Stomach (tissue), 9 donors: ENCODE data around the gene CDCA3. TPM values are rescaled to one million over a fixed set of nuclear protein-coding genes. Genes with fewer than 3 reads are reported as not detected.

Experiments used
- DNase-seq, 2 donors: peaks; one replicate each; pipeline versions ENCODE4 v3.0.0 to v3.0.0-alpha.2; 2013 to 2019
- H3K27ac ChIP-seq, 5 donors: fragments of 200-600 bp in 4 of 5; sonication (generic) in 4 of 5; one replicate each; pipeline ENCODE4 v1.5.1; 2013 to 2019; ENCODE audit warnings: mild to moderate bottlenecking in 1 of 5, moderate library complexity in 1 of 5
- H3K27me3 ChIP-seq, 3 donors: fragments of 200-600 bp; sonication (generic); one replicate each; pipeline ENCODE4 v1.5.1; 2017 to 2019; ENCODE audit warnings: mixed run types in 1 of 3
- H3K36me3 ChIP-seq, 4 donors: fragments of 200-600 bp; sonication (generic); 1 replicate in 3 of 4; 2 replicates in 1 of 4; pipeline ENCODE4 v1.5.1; 2016 to 2019
- H3K4me1 ChIP-seq, 4 donors: fragments of 200-600 bp; sonication (generic); one replicate each; pipeline ENCODE4 v1.5.1; 2016 to 2019
- H3K4me3 ChIP-seq, 4 donors: fragments of 200-600 bp; sonication (generic) in 3 of 4; one replicate each; pipeline ENCODE4 v1.5.1; 2016 to 2019; ENCODE audit warnings: mild to moderate bottlenecking in 1 of 4
- H3K9me3 ChIP-seq, 4 donors: fragments of 200-600 bp; sonication (generic); one replicate each; pipeline ENCODE4 v1.5.1; 2016 to 2019
- EP300 ChIP-seq: sonication (generic); formaldehyde crosslinking; IDR thresholded peaks from one replicate; pipeline ENCODE4 v1.6.1; 2017; ENCODE audit warnings: antibody characterized with exemption
- POLR2A ChIP-seq, 4 donors: fragments of 450-650 bp; IDR thresholded peaks; one replicate each; pipeline ENCODE4 v1.6.1; 2016; ENCODE audit warnings: antibody characterized with exemption in 4 of 4, control low read depth in 2 of 4, mild to moderate bottlenecking in 1 of 4, moderate library complexity in 1 of 4
- POLR2AphosphoS5 ChIP-seq, 3 donors: sonication (generic); formaldehyde crosslinking; IDR thresholded peaks; one replicate each; pipeline ENCODE4 v1.6.1; 2016; ENCODE audit warnings: antibody characterized with exemption in 3 of 3
- WGBS, 5 donors: extraction: QIAGEN DNeasy Blood & Tissue Kit in 3 of 5; methylation state at CpG; one replicate each; pipeline versions ENCODE4 v1.1.5 to v1.1.7; 2013 to 2018; 5-methylcytosine and 5-hydroxymethylcytosine counted together
- intact Hi-C: fragments of 100-400 bp; cut with DNase I; formaldehyde crosslinking; loops from one replicate; pipeline ENCODE4 v1.15.1; 2023; ENCODE audit warnings: low total_unique reads
- polyA plus RNA-seq, 3 donors: library from polyadenylated mRNA; stranded (reverse); fragments of 200-250 nt; gene quantifications; one replicate each; pipeline ENCODE4 v1.2.3, GENCODE V29; 2013
- total RNA-seq, 5 donors: library from RNA; depleted of rRNA; stranded (reverse); fragments of >200 nt; gene quantifications; one replicate each; pipeline versions ENCODE4 v1.1.0 to v1.2.3, GENCODE V29; 2014 to 2016
- TF ChIP-seq, protein P1 (sequence below), 7 experiments: fragments of 450-650 bp in 4 of 7; fragments of 200-600 bp in 3 of 7; sonication (generic) in 3 of 7; IDR thresholded peaks; one replicate each; pipeline ENCODE4 v1.5.1; 2016 to 2019; ENCODE audit warnings: antibody characterized with exemption in 7 of 7, control low read depth in 2 of 7, mild to moderate bottlenecking in 1 of 7
- donor health status: healthy with polysubstance abuse.
- donor health status: Bipolar disorder and iron deficiency.
- donor health status: healthy.

CDCA3 gene
- total and polyA plus RNA-seq, 8 donors, result 2.1 to 56.0 (median 11.0) TPM

DNA sequence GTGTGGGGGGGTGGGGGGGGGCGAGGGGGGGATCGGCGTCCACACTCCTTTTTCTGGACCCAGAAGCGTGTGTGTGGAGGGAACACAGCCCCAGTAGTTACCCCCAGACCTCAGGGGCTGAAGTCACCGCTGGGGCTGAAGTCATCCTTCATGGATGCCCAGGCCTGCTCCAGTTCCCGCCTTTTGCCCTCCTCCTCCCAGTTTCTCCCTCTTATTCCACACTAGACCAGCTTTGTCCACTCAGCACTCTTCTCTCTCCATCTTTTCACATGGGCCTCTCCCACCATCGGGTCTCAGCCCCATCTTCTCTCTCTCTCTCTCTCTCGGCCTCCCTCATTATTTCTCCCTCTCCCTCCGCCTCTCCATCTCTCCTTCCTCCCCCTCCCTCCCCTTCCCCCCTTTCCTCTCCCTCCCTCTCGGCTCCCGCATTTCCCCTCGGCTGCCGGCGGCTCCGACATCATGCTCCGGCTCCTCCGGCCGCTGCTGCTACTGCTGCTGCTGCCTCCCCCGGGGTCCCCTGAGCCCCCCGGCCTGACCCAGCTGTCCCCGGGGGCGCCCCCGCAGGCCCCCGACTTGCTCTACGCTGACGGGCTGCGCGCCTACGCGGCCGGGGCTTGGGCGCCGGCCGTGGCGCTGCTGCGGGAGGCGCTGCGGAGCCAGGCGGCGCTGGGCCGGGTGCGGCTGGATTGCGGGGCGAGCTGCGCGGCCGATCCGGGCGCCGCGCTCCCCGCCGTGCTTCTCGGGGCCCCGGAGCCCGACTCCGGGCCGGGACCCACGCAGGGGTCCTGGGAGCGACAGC is 22.9 kb downstream of the CDCA3 start, which contains the start of gene P3H3:
P3H3 (plus strand) TSS at position 426 of the 799 bp plus-strand sequence; CDS start at position 460, 34 bp downstream.
- peak within 1 kb of the TSS; percentile 76 to 91 (median 86) for H3K4me3 ChIP-seq
- H3K9me3 ChIP-seq, result no peaks in the 10 kb centered on the region
- peaks cover 0 to 24% (median 19%) of the 10 kb centered on the region in 4 donors for H3K36me3 ChIP-seq
- intact Hi-C loops, result loop anchor here (10.0 kb wide), 1 partner anchor 83 kb away; no protein-coding TSS in a partner anchor
- peaks cover 21 to 54% (median 37%) of the 10 kb centered on the region in 4 donors for H3K4me1 ChIP-seq
- TF ChIP-seq POLR2AphosphoS5 (IDR thresholded peaks at IDR 0.05) (no peak), EP300 (no peak), POLR2A (IDR thresholded peaks at IDR 0.05) (no peak)
- TF ChIP-seq, protein P1, sequence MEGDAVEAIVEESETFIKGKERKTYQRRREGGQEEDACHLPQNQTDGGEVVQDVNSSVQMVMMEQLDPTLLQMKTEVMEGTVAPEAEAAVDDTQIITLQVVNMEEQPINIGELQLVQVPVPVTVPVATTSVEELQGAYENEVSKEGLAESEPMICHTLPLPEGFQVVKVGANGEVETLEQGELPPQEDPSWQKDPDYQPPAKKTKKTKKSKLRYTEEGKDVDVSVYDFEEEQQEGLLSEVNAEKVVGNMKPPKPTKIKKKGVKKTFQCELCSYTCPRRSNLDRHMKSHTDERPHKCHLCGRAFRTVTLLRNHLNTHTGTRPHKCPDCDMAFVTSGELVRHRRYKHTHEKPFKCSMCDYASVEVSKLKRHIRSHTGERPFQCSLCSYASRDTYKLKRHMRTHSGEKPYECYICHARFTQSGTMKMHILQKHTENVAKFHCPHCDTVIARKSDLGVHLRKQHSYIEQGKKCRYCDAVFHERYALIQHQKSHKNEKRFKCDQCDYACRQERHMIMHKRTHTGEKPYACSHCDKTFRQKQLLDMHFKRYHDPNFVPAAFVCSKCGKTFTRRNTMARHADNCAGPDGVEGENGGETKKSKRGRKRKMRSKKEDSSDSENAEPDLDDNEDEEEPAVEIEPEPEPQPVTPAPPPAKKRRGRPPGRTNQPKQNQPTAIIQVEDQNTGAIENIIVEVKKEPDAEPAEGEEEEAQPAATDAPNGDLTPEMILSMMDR (IDR thresholded peaks at IDR 0.05), result peak in 1 of 7 experiments; percentile 9
- H3K27me3 ChIP-seq, result peaks cover 0 to 67% (median 19%) of the 10 kb centered on the region in 3 donors
- 0 to 4% (median 1%) methylated on average over 16 to 60 of the region's 60 CpGs for WGBS, 5 donors
- peak in 1 of 2 donors; percentile 82 for DNase-seq
- H3K27ac ChIP-seq, result peak within 1 kb of the TSS; percentile 49 to 91 (median 78)

- Histone ChIP-seq H3K9me3 (no peaks in the 10 kb centered on the region), H3K36me3 (peaks cover 0 to 23% (median 18%) of the 10 kb centered on the region in 4 donors), H3K27me3 (peaks cover 0 to 74% (median 26%) of the 10 kb centered on the region in 3 donors), H3K27ac (peak overlapping the region in 3 of 5 donors; percentile 45 to 62 (median 47)), H3K4me1 (peaks cover 21 to 56% (median 40%) of the 10 kb centered on the region in 4 donors), H3K4me3 (peak overlapping the region in 1 of 4 donors; percentile 85)
- peak; percentile 79 to 91 for DNase-seq
- WGBS, 5 donors, result 5 to 16% (median 9%) methylated on average over 8 of the region's 8 CpGs
- intact Hi-C loops, result loop anchor here (10.0 kb wide), 1 partner anchor 83 kb away; no protein-coding TSS in a partner anchor
- TF ChIP-seq EP300 (no peak), POLR2A (IDR thresholded peaks at IDR 0.05) (no peak), POLR2AphosphoS5 (IDR thresholded peaks at IDR 0.05) (no peak)
- TF ChIP-seq, protein P1 (IDR thresholded peaks at IDR 0.05), result no peak
These were observed 23.6 kb downstream of the CDCA3 start for GRCh38 chr12:6827437-6827911.

DNA sequence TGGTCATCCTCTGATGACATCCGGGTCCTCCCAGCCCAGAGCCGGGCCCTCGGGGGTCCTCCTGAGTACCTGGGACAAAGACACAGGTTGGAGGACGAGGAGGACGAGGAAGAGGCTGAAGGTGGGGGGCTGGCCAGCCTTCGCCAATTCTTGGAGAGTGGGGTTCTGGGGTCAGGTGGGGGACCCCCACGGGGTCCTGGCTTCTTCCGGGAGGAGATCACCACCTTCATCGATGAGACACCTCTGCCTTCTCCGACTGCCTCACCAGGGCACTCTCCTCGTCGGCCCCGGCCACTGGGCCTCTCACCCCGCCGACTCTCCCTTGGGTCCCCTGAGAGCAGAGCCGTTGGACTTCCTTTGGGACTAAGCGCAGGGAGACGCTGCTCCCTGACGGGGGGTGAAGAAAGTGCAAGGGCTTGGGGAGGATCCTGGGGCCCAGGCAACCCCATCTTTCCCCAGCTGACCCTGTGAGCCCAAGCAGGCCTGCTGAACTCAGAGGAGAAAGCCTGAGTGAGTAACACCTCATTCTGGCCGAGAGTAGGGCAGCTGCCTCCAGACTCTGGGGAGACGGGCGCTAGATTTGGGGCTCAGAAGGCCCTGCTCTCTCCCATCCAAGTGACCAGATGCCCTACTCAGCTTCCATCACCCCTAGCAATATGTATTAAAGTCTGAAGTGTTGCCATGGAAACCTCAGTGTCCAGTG is 24.2 kb downstream of the CDCA3 start:
- Histone ChIP-seq H3K4me3 (no peak overlapping the region), H3K9me3 (no peaks in the 10 kb centered on the region), H3K27me3 (peaks cover 0 to 80% (median 30%) of the 10 kb centered on the region in 3 donors), H3K36me3 (peaks cover 0 to 17% (median 13%) of the 10 kb centered on the region in 4 donors), H3K27ac (peak overlapping the region in 3 of 5 donors; percentile 45 to 62 (median 47)), H3K4me1 (peaks cover 27 to 62% (median 45%) of the 10 kb centered on the region in 4 donors)
- intact Hi-C loops, result loop anchor here (10.0 kb wide), 1 partner anchor 82 kb away; no protein-coding TSS in a partner anchor
- WGBS, 5 donors, result 76 to 87% (median 80%) methylated on average over 21 to 22 of the region's 22 CpGs
- no peak for DNase-seq
- TF ChIP-seq EP300, result no peak
- no peak for TF ChIP-seq POLR2AphosphoS5 (IDR thresholded peaks at IDR 0.05)
- TF ChIP-seq, protein P1 (IDR thresholded peaks at IDR 0.05), result no peak
- no peak for TF ChIP-seq POLR2A (IDR thresholded peaks at IDR 0.05)
